Naive thymus-derived CD4-positive, alpha-beta T cell (primary cell): ENCODE measurements around the gene PBX4. TPM values are rescaled to one million over a fixed set of nuclear protein-coding genes. Genes with fewer than 3 reads are reported as not detected.

ENCODE experiments used
- ATAC-seq: fragments of 150-1000 bp; cut with Tn5 transposase; 2 replicates; pipeline ENCODE4 v1.10.0; 2021; ENCODE audit warnings: mild to moderate bottlenecking, moderate library complexity
- CTCF ChIA-PET: fragments of 350-600 bp; sonication (Branson Sonifier 250); formaldehyde crosslinking; loops from one replicate; lab custom pipeline; 2021; ENCODE audit warnings: antibody characterized with exemption; lab: Charles Lee
- POLR2A ChIA-PET: fragments of 350-600 bp; sonication (Branson Sonifier 250); formaldehyde crosslinking; loops from one replicate; lab custom pipeline; 2021; ENCODE audit warnings: antibody characterized with exemption, inconsistent platforms; lab: Charles Lee
- DNase-seq, 9 donors: peaks; one replicate each; pipeline versions ENCODE4 v3.0.0 to v3.0.0-alpha.2; 2020 to 2022; ENCODE audit warnings: mixed read lengths in 1 of 9
- H3K27ac ChIP-seq: one replicate; pipeline ENCODE4 v1.7.0; 2013; ENCODE audit warnings: mild to moderate bottlenecking, low read depth, low read length, moderate library complexity
- H3K27me3 ChIP-seq, 2 donors: one replicate each; pipeline ENCODE4 v1.7.0; 2013; ENCODE audit warnings: low read length in 2 of 2, mild to moderate bottlenecking in 2 of 2, moderate library complexity in 2 of 2; ENCODE audit not compliant: control insufficient read depth in 2 of 2, insufficient read depth in 2 of 2
- H3K36me3 ChIP-seq, 3 experiments: 1 replicate in 2 of 3; 2 replicates in 1 of 3; pipeline ENCODE4 v1.7.0; 2013; ENCODE audit warnings: low read length in 3 of 3, mild to moderate bottlenecking in 3 of 3, moderate library complexity in 1 of 3; ENCODE audit not compliant: insufficient read depth in 3 of 3, control insufficient read depth in 2 of 3
- H3K4me1 ChIP-seq, 2 donors: one replicate each; pipeline ENCODE4 v1.7.0; 2013; ENCODE audit warnings: low read length in 2 of 2, mild to moderate bottlenecking in 2 of 2, moderate library complexity in 1 of 2; ENCODE audit not compliant: control insufficient read depth in 2 of 2, insufficient read depth in 2 of 2
- H3K4me3 ChIP-seq: 2 replicates; pipeline ENCODE4 v1.7.0; 2013; ENCODE audit warnings: mild to moderate bottlenecking, low read length
- H3K9me3 ChIP-seq, 3 experiments: 1 replicate in 2 of 3; 2 replicates in 1 of 3; pipeline ENCODE4 v1.7.0; 2013; ENCODE audit warnings: low read length in 3 of 3; ENCODE audit not compliant: control insufficient read depth in 2 of 3
- H3K27ac Mint-ChIP-seq, 9 donors: one replicate each; pipeline ENCODE4 v1.8.0; 2020 to 2022; ENCODE audit warnings: mixed read lengths in 9 of 9, mild to moderate bottlenecking in 8 of 9, moderate library complexity in 5 of 9, inconsistent platforms in 2 of 9
- H3K27me3 Mint-ChIP-seq, 5 donors: one replicate each; pipeline ENCODE4 v1.8.0; 2021 to 2022; ENCODE audit warnings: mixed read lengths in 5 of 5, mild to moderate bottlenecking in 1 of 5
- H3K36me3 Mint-ChIP-seq, 5 donors: one replicate each; pipeline ENCODE4 v1.8.0; 2020 to 2022; ENCODE audit warnings: mixed read lengths in 5 of 5, mild to moderate bottlenecking in 3 of 5, inconsistent platforms in 1 of 5
- H3K4me1 Mint-ChIP-seq, 7 donors: one replicate each; pipeline ENCODE4 v1.8.0; 2020 to 2022; ENCODE audit warnings: mixed read lengths in 7 of 7, mild to moderate bottlenecking in 3 of 7, inconsistent platforms in 1 of 7
- H3K4me3 Mint-ChIP-seq, 10 donors: one replicate each; pipeline ENCODE4 v1.8.0; 2020 to 2022; ENCODE audit warnings: mild to moderate bottlenecking in 10 of 10, mixed read lengths in 10 of 10, moderate library complexity in 6 of 10, inconsistent platforms in 2 of 10
- H3K9me3 Mint-ChIP-seq, 11 donors: one replicate each; pipeline ENCODE4 v1.8.0; 2020 to 2022; ENCODE audit warnings: mixed read lengths in 11 of 11, mild to moderate bottlenecking in 4 of 11, inconsistent platforms in 1 of 11, moderate library complexity in 1 of 11
- intact Hi-C, 2 donors: fragments of 100-400 bp; cut with micrococcal nuclease; formaldehyde crosslinking; loops; one replicate each; pipeline ENCODE4 v1.15.1; 2023
- polyA plus RNA-seq, 2 donors: library from polyadenylated mRNA; unstranded; fragments of 300-500 nt; fragmentation: Illumina TruSeq; gene quantifications; one replicate each; pipeline ENCODE4 v1.2.3, GENCODE V29; 2021
- total RNA-seq, 6 experiments: library from RNA in 5 of 6; stranded (reverse) in 5 of 6; gene quantifications; 1 replicate in 5 of 6; 2 replicates in 1 of 6; pipeline ENCODE4 v1.2.3 and lab custom pipeline; 2021 to 2026

Gene PBX4
- total and polyA plus RNA-seq, 7 experiments from 2014 or later = 3.8 to 42.7 (median 30.9) TPM

- Histone ChIP-seq H3K27ac (no peak overlapping the region), H3K4me1 (peaks cover 15 to 25% of the 10 kb centered on the region in 2 donors), H3K9me3 (no peaks in the 10 kb centered on the region), H3K27me3 (no peaks in the 10 kb centered on the region), H3K4me3 (no peak overlapping the region), H3K36me3 (no peaks in the 10 kb centered on the region)
- Mint-ChIP-seq H3K4me1 (peaks cover 8 to 36% (median 29%) of the 10 kb centered on the region in 7 donors), H3K27me3 (peaks cover 0 to 31% (median 4%) of the 10 kb centered on the region in 5 donors), H3K36me3 (peaks cover 0 to 3% (median 0%) of the 10 kb centered on the region in 5 donors), H3K27ac (peak overlapping the region in 1 of 9 donors; percentile 43), H3K9me3 (no peaks in the 10 kb centered on the region), H3K4me3 (peak overlapping the region in 5 of 10 donors; percentile 21 to 83 (median 58))
- ATAC-seq = no peak
- intact Hi-C loops = loop anchor here in 1 of 2 donors (1.0 to 5.0 kb wide), 6 partner anchors 59 to 328 kb away; partner anchors contain the start of genes GMIP, PBX4, ZNF253 and ZNF506
- CTCF ChIA-PET = no interaction called here
- peak in 1 of 9 donors; percentile 22 for DNase-seq
- POLR2A ChIA-PET = interaction anchor here (1.1 to 1.2 kb wide), 2 partner anchors 20 to 73 kb away, joined by 3 read pairs; no protein-coding TSS in a partner anchor
Measured at GRCh38 chr19:19539698-19540063, 78.8 kb downstream of the PBX4 start.

GRCh38 chr19:19538785-19539166 lies 79.7 kb downstream of the PBX4 start:
- Histone ChIP-seq H3K36me3 (no peaks in the 10 kb centered on the region), H3K4me1 (peaks cover 15 to 25% of the 10 kb centered on the region in 2 donors), H3K27me3 (no peaks in the 10 kb centered on the region), H3K4me3 (no peak overlapping the region), H3K9me3 (no peaks in the 10 kb centered on the region), H3K27ac (no peak overlapping the region)
- no peak for DNase-seq
- H3K27me3 Mint-ChIP-seq = peaks cover 0 to 31% (median 4%) of the 10 kb centered on the region in 5 donors
- CTCF ChIA-PET = interaction anchor here (0.8 to 1.0 kb wide), 2 partner anchors 9 to 17 kb away, joined by 3 read pairs; no protein-coding TSS in a partner anchor
- H3K9me3 Mint-ChIP-seq = peaks cover 0 to 4% (median 0%) of the 10 kb centered on the region in 11 donors
- POLR2A ChIA-PET = interaction anchor here (0.6 to 1.1 kb wide), 2 partner anchors 21 to 1258 kb away, joined by 3 to 6 read pairs; no protein-coding TSS in a partner anchor
- intact Hi-C loops = loop anchor here in 1 of 2 donors (2.0 to 5.0 kb wide), 2 partner anchors 60 to 284 kb away; partner anchors contain the start of gene ZNF506
- H3K4me3 Mint-ChIP-seq = peak overlapping the region; percentile 10 to 83 (median 66)
- peak overlapping the region in 6 of 9 donors; percentile 13 to 77 (median 44) for H3K27ac Mint-ChIP-seq
- peaks cover 0 to 7% (median 0%) of the 10 kb centered on the region in 5 donors for H3K36me3 Mint-ChIP-seq
- ATAC-seq = no peak
- peaks cover 16 to 43% (median 36%) of the 10 kb centered on the region in 7 donors for H3K4me1 Mint-ChIP-seq

- Mint-ChIP-seq H3K27me3 (peaks cover 0 to 31% (median 4%) of the 10 kb centered on the region in 5 donors), H3K36me3 (peaks cover 0 to 7% (median 0%) of the 10 kb centered on the region in 5 donors), H3K4me3 (peak within 1 kb of the TSS; percentile 10 to 84 (median 73)), H3K27ac (peak within 1 kb of the TSS in 7 of 9 donors; percentile 13 to 86 (median 79)), H3K9me3 (peaks cover 0 to 4% (median 0%) of the 10 kb centered on the region in 11 donors), H3K4me1 (peaks cover 17 to 45% (median 38%) of the 10 kb centered on the region in 7 donors)
- no peak within 1 kb of the TSS for H3K4me3 ChIP-seq
- ChIA-PET CTCF (interaction anchor here (0.8 to 1.0 kb wide), 2 partner anchors 9 to 17 kb away, joined by 3 read pairs; no protein-coding TSS in a partner anchor), POLR2A (no interaction called here)
- H3K36me3 ChIP-seq = no peaks in the 10 kb centered on the region
- ATAC-seq = no peak
- H3K27ac ChIP-seq = no peak within 1 kb of the TSS
- peak in 3 of 9 donors; percentile 36 to 43 (median 37) for DNase-seq
- peaks cover 15 to 25% of the 10 kb centered on the region in 2 donors for H3K4me1 ChIP-seq
- intact Hi-C loops = loop anchor here in 1 of 2 donors (2.0 to 5.0 kb wide), 2 partner anchors 61 to 284 kb away; partner anchors contain the start of gene ZNF506
- no peaks in the 10 kb centered on the region for H3K9me3 ChIP-seq
- no peaks in the 10 kb centered on the region for H3K27me3 ChIP-seq
Measured at GRCh38 chr19:19538061-19538784, 80.3 kb downstream of the PBX4 start, which contains the start of gene CILP2. CILP2 (plus strand) TSS chr19:19538265; CDS start chr19:19538350, 85 bp downstream.

- Mint-ChIP-seq H3K27ac (peak overlapping the region in 7 of 9 donors; percentile 34 to 86 (median 79)), H3K4me3 (peak overlapping the region in 9 of 10 donors; percentile 62 to 84 (median 74)), H3K9me3 (peaks cover 0 to 4% (median 0%) of the 10 kb centered on the region in 11 donors), H3K4me1 (peaks cover 18 to 46% (median 38%) of the 10 kb centered on the region in 7 donors), H3K36me3 (peaks cover 0 to 7% (median 0%) of the 10 kb centered on the region in 5 donors), H3K27me3 (peaks cover 0 to 31% (median 4%) of the 10 kb centered on the region in 5 donors)
- DNase-seq (peak in 1 of 9 donors; percentile 43), ATAC-seq (peak; percentile 27)
- POLR2A ChIA-PET = interaction anchor here (0.8 kb wide), 1 partner anchor 41 kb away, joined by 3 read pairs; no protein-coding TSS in a partner anchor
- H3K36me3 ChIP-seq = no peaks in the 10 kb centered on the region
- intact Hi-C loops = loop anchor here in 1 of 2 donors (2.0 to 5.0 kb wide), 2 partner anchors 61 to 285 kb away; partner anchors contain the start of gene ZNF506
- no peak overlapping the region for H3K27ac ChIP-seq
- no peaks in the 10 kb centered on the region for H3K27me3 ChIP-seq
- peaks cover 15 to 28% of the 10 kb centered on the region in 2 donors for H3K4me1 ChIP-seq
- CTCF ChIA-PET = no interaction called here
- H3K9me3 ChIP-seq = no peaks in the 10 kb centered on the region
- no peak overlapping the region for H3K4me3 ChIP-seq
Measured at GRCh38 chr19:19537075-19538048, 81.1 kb downstream of the PBX4 start.

- DNase-seq (no peak), ATAC-seq (no peak)
- Histone ChIP-seq H3K9me3 (no peaks in the 10 kb centered on the region), H3K36me3 (no peaks in the 10 kb centered on the region), H3K4me3 (no peak overlapping the region), H3K27me3 (no peaks in the 10 kb centered on the region), H3K27ac (no peak overlapping the region), H3K4me1 (peaks cover 10 to 18% of the 10 kb centered on the region in 2 donors)
- Mint-ChIP-seq H3K4me1 (peaks cover 16 to 37% (median 33%) of the 10 kb centered on the region in 7 donors), H3K36me3 (peaks cover 0 to 7% (median 0%) of the 10 kb centered on the region in 5 donors), H3K27me3 (peaks cover 0 to 26% (median 4%) of the 10 kb centered on the region in 5 donors), H3K4me3 (peak overlapping the region in 2 of 10 donors; percentile 51 to 56), H3K27ac (no peak overlapping the region), H3K9me3 (peaks cover 0 to 4% (median 0%) of the 10 kb centered on the region in 11 donors)
- intact Hi-C loops = loop anchor here in 1 of 2 donors (5.0 kb wide), 1 partner anchor 287 kb away; the partner anchor contains the start of gene ZNF506
- CTCF ChIA-PET = interaction anchor here (0.8 kb wide), 1 partner anchor 425 kb away, joined by 3 read pairs; no protein-coding TSS in a partner anchor
- POLR2A ChIA-PET = interaction anchor here (0.6 kb wide), 1 partner anchor 259 kb away, joined by 3 read pairs; no protein-coding TSS in a partner anchor
Measured at GRCh38 chr19:19535311-19536191, 82.9 kb downstream of the PBX4 start.
